Measurements from ENCODE around the gene PRUNE1.

GRCh38 chr1:151008244-151009205, at the start of gene PRUNE1:
- TF ChIP-seq CTCF (conservative IDR thresholded peaks at IDR 0.05; ENCODE audit: low read depth, low read length) (no peak), POLR2A (IDR thresholded peaks at IDR 0.05; ENCODE audit: low read depth, low read length) (peak; percentile 37), RCOR1 (IDR thresholded peaks at IDR 0.05; ENCODE audit: insufficient replicate concordance, low read length) (no peak), RAD21 (IDR thresholded peaks at IDR 0.05; ENCODE audit: low read length) (no peak)
- TF ChIP-seq, protein P1, sequence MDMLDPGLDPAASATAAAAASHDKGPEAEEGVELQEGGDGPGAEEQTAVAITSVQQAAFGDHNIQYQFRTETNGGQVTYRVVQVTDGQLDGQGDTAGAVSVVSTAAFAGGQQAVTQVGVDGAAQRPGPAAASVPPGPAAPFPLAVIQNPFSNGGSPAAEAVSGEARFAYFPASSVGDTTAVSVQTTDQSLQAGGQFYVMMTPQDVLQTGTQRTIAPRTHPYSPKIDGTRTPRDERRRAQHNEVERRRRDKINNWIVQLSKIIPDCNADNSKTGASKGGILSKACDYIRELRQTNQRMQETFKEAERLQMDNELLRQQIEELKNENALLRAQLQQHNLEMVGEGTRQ (IDR thresholded peaks at IDR 0.05; ENCODE audit: low read depth, low read length): no peak
- TF ChIP-seq, protein P2, sequence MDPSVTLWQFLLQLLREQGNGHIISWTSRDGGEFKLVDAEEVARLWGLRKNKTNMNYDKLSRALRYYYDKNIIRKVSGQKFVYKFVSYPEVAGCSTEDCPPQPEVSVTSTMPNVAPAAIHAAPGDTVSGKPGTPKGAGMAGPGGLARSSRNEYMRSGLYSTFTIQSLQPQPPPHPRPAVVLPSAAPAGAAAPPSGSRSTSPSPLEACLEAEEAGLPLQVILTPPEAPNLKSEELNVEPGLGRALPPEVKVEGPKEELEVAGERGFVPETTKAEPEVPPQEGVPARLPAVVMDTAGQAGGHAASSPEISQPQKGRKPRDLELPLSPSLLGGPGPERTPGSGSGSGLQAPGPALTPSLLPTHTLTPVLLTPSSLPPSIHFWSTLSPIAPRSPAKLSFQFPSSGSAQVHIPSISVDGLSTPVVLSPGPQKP (IDR thresholded peaks at IDR 0.05; ENCODE audit: borderline replicate concordance, low read depth, low read length): no peak

Data from IMR-90 (cell line).